ENCODE results near the gene ST6GAL1.

ST6GAL1 gene

GRCh38 chr3:187061748-187062147, 131.4 kb downstream of the ST6GAL1 start:
- TF ChIP-seq, protein P1, sequence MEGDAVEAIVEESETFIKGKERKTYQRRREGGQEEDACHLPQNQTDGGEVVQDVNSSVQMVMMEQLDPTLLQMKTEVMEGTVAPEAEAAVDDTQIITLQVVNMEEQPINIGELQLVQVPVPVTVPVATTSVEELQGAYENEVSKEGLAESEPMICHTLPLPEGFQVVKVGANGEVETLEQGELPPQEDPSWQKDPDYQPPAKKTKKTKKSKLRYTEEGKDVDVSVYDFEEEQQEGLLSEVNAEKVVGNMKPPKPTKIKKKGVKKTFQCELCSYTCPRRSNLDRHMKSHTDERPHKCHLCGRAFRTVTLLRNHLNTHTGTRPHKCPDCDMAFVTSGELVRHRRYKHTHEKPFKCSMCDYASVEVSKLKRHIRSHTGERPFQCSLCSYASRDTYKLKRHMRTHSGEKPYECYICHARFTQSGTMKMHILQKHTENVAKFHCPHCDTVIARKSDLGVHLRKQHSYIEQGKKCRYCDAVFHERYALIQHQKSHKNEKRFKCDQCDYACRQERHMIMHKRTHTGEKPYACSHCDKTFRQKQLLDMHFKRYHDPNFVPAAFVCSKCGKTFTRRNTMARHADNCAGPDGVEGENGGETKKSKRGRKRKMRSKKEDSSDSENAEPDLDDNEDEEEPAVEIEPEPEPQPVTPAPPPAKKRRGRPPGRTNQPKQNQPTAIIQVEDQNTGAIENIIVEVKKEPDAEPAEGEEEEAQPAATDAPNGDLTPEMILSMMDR (IDR thresholded peaks at IDR 0.05) = no peak
- no peak for TF ChIP-seq ZFX (IDR thresholded peaks at IDR 0.05; ENCODE audit: borderline replicate concordance)
- H3K27ac ChIP-seq = 0 out of 2 replicates have a peak overlapping the region, but pooled peaks have one; percentile 40

GRCh38 chr3:187062526-187063177, 132.3 kb downstream of the ST6GAL1 start:
- TF ChIP-seq, protein P1 (IDR thresholded peaks at IDR 0.05) = no peak
- TF ChIP-seq ZFX (IDR thresholded peaks at IDR 0.05; ENCODE audit: borderline replicate concordance) = no peak
- H3K27ac ChIP-seq = peak overlapping the region; percentile 40

GRCh38 chr3:187063286-187064121, 133.2 kb downstream of the ST6GAL1 start:
- no peak for TF ChIP-seq ZFX (IDR thresholded peaks at IDR 0.05; ENCODE audit: borderline replicate concordance)
- TF ChIP-seq, protein P1 (IDR thresholded peaks at IDR 0.05) = no peak
- H3K27ac ChIP-seq = peak overlapping the region; percentile 40

DNA sequence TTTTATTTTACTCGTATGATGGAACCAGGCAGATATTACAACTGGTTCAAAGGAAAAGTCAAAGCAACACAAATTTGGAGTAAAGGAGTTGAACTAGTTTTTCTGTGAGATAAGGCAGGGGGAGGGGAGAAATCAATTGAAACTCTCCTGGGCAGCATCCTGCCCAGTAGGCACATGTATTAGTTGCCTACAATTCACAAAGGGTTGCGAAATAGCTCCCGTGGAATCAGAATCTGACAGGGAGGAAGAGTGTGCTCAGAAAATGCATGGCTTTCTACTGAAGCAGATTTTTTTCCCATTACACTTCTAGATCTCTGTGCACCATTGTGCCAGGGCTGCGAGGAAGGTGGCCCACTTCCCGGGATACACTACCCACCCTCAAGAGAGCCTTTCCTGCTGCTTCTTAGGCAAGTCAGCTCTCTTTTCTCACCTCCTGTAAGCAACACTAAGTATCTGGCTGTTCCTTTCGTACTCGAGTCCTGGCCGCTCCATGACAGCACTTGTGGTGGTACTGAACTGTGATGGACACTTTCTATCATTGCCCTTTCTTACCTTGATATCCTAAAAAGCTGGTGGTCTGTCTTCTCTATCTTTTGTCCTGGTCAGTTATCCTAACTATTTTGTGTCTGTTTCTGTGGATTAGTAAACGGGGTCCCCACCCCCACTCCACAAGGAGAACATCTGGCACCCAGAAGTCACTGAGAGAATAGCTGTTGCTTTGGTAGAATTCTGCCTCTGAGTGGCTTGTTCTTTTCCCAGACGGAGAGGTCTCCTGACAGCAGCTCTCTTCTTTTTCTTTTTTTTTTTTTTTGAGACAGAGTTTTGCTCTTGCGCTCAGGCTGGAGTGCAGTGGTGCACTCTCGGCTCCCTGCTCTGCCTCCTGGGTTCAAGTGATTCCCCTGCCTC, 134.1 kb downstream of the ST6GAL1 start:
- H3K27ac ChIP-seq = no peak overlapping the region
- TF ChIP-seq ZFX (IDR thresholded peaks at IDR 0.05; ENCODE audit: borderline replicate concordance) = no peak
- TF ChIP-seq, protein P1 (IDR thresholded peaks at IDR 0.05) = no peak

DNA sequence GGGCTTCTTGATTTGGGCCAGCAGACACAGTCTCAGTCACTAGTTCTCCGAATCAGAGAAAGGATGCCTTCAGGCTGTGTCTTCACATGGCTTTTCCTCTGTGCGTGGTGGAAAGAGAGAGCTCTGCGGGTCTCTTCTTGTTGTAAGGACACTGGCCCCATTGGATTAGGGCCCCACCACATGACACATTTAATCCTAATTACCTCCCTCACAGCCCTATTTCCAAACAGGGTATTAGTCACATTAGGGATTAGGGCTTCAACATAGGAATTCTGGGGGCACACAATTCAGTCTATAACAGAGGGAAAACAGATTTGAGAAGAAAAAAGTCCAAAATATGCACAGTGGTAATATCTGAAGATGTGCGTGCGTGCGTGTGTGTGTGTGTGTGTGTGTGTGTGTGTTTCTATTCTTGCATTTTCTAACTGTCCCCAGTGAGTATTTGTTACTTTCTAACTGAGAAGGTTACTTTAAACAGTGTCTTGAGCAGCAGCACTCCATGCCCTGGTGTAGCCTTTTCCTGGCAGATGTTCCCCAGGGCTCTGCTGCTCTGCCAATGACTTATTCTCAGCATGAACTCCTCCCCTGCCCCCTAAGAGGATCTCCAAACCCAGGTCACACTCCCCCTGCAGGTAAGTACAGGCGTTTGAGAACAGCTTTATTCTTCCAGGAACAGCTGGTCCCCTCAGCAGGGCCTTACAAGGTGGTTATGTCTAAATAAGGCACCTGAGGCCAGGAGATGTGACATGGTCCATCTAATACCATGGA, 136.1 kb downstream of the ST6GAL1 start:
- no peak for TF ChIP-seq ZFX (IDR thresholded peaks at IDR 0.05; ENCODE audit: borderline replicate concordance)
- TF ChIP-seq, protein P1 (IDR thresholded peaks at IDR 0.05) = 0 out of 2 replicates have a peak, but pooled peaks have one; percentile 5
- H3K27ac ChIP-seq = no peak overlapping the region

GRCh38 chr3:187068787-187069186, 138.5 kb downstream of the ST6GAL1 start:
- TF ChIP-seq ZFX (IDR thresholded peaks at IDR 0.05; ENCODE audit: borderline replicate concordance) = no peak
- TF ChIP-seq, protein P1 (IDR thresholded peaks at IDR 0.05) = no peak
- H3K27ac ChIP-seq = no peak overlapping the region
